22Rv1 (cell line): ENCODE measurements around the gene ZBTB20.

ENCODE experiments used
- CTCF ChIP-seq: fragments of 450-650 bp; IDR thresholded peaks from 2 replicates; pipeline ENCODE4 v1.5.1; 2017; ENCODE audit warnings: mild to moderate bottlenecking
- ZFX ChIP-seq: fragments of 450-650 bp; IDR thresholded peaks from 2 replicates; pipeline ENCODE4 v1.6.1; 2017; ENCODE audit warnings: antibody characterized with exemption, borderline replicate concordance

GRCh38 chr3:114504941-114505628 is 642.0 kb downstream of the ZBTB20 start:
- TF ChIP-seq CTCF (no peak), ZFX (no peak)
